ENCODE results near the gene WWC1.

GRCh38 chr5:168311061-168311566, 19.7 kb downstream of the WWC1 start:
- TF ChIP-seq POLR2AphosphoS5 (IDR thresholded peaks at IDR 0.05; ENCODE audit: low read depth, low read length): no peak
- TF ChIP-seq POLR2A (IDR thresholded peaks at IDR 0.05; ENCODE audit: low read depth, low read length): no peak
- TF ChIP-seq POU2F2 (IDR thresholded peaks at IDR 0.05; ENCODE audit: low read depth, low read length): no peak
- no peak for TF ChIP-seq TAF1 (IDR thresholded peaks at IDR 0.05; ENCODE audit: low read depth, low read length)
- no peak for TF ChIP-seq PAX5 (IDR thresholded peaks at IDR 0.05; ENCODE audit: insufficient read depth, low read length, severe bottlenecking)
- TF ChIP-seq SPI1 (IDR thresholded peaks at IDR 0.05; ENCODE audit: low read depth, low read length): no peak

Data from GM12891 (cell line).